Measurements from ENCODE around the gene PFDN1. TPM values are rescaled to one million over a fixed set of nuclear protein-coding genes. Genes with fewer than 3 reads are reported as not detected.

Gene PFDN1
- total RNA-seq, 3 donors from 2014 or later (not counting 1 experiment from before 2014, with no cell fraction given): 28.0 to 39.1 (median 37.6) TPM

- DNase-seq: no peak
Observed at GRCh38 chr5:140303966-140304365, 1.1 kb upstream of the PFDN1 start.

GRCh38 chr5:140301136-140301535 is 1.8 kb downstream of the PFDN1 start:
- H3K9me3 Mint-ChIP-seq: no peaks in the 10 kb centered on the region
- Histone ChIP-seq H3K9me3 (ENCODE audit: control insufficient read depth, insufficient read depth, low read length) (no peaks in the 10 kb centered on the region), H3K27ac (ENCODE audit: low read length) (no peak overlapping the region), H3K27me3 (ENCODE audit: control insufficient read depth, insufficient read depth, low read length) (no peaks in the 10 kb centered on the region), H3K4me3 (ENCODE audit: low read length) (no peak overlapping the region), H3K4me1 (ENCODE audit: control insufficient read depth, insufficient read depth, low read length) (peaks cover 11% of the 10 kb centered on the region), H3K36me3 (ENCODE audit: control insufficient read depth, insufficient read depth, low read length) (peaks cover 17% of the 10 kb centered on the region)
- no peak for TF ChIP-seq CTCF (IDR thresholded peaks at IDR 0.05)
- ATAC-seq (no peak), DNase-seq (no peak)
- intact Hi-C loops (cut with micrococcal nuclease): no loop called here
- peaks cover 2 to 5% of the 10 kb centered on the region in 2 donors for H3K27me3 Mint-ChIP-seq (ENCODE audit: low read depth in 2 of 2)
- peaks cover 14 to 25% of the 10 kb centered on the region in 2 donors for H3K4me1 Mint-ChIP-seq
- no peak overlapping the region for H3K27ac Mint-ChIP-seq
- no peaks in the 10 kb centered on the region for H3K36me3 Mint-ChIP-seq
- H3K4me3 Mint-ChIP-seq: peak overlapping the region; percentile 47
- WGBS (ENCODE audit: insufficient coverage): 100% methylated on average over 1 of the region's 1 CpG

More at GRCh38 chr5:140303966-140304365, 1.1 kb upstream of the PFDN1 start:
- ATAC-seq: no peak
- H3K9me3 Mint-ChIP-seq: no peaks in the 10 kb centered on the region
- H3K4me3 Mint-ChIP-seq: peak overlapping the region; percentile 50
- peaks cover 6 to 9% of the 10 kb centered on the region in 2 donors for H3K27me3 Mint-ChIP-seq (ENCODE audit: low read depth in 2 of 2)
- no peak overlapping the region for H3K27ac Mint-ChIP-seq
- peaks cover 4% of the 10 kb centered on the region for H3K36me3 ChIP-seq (ENCODE audit: control insufficient read depth, insufficient read depth, low read length)
- H3K4me1 Mint-ChIP-seq: peaks cover 14 to 21% of the 10 kb centered on the region in 2 donors
- H3K36me3 Mint-ChIP-seq: no peaks in the 10 kb centered on the region
- H3K4me1 ChIP-seq (ENCODE audit: control insufficient read depth, insufficient read depth, low read length): peaks cover 11% of the 10 kb centered on the region
- H3K27me3 ChIP-seq (ENCODE audit: control insufficient read depth, insufficient read depth, low read length): no peaks in the 10 kb centered on the region
- H3K4me3 ChIP-seq (ENCODE audit: low read length): no peak overlapping the region
- H3K27ac ChIP-seq (ENCODE audit: low read length): no peak overlapping the region
- no peaks in the 10 kb centered on the region for H3K9me3 ChIP-seq (ENCODE audit: control insufficient read depth, insufficient read depth, low read length)
- no peak for TF ChIP-seq CTCF (IDR thresholded peaks at IDR 0.05)
- WGBS (ENCODE audit: insufficient coverage): 89% methylated on average over 15 of the region's 15 CpGs
- intact Hi-C loops (cut with micrococcal nuclease): no loop called here

GRCh38 chr5:140299056-140299455 is 3.8 kb downstream of the PFDN1 start:
- Mint-ChIP-seq H3K36me3 (no peaks in the 10 kb centered on the region), H3K27ac (no peak overlapping the region), H3K4me1 (peaks cover 18 to 33% of the 10 kb centered on the region in 2 donors), H3K4me3 (no peak overlapping the region), H3K9me3 (no peaks in the 10 kb centered on the region), H3K27me3 (ENCODE audit: low read depth in 2 of 2) (no peaks in the 10 kb centered on the region)
- H3K36me3 ChIP-seq (ENCODE audit: control insufficient read depth, insufficient read depth, low read length): peaks cover 17% of the 10 kb centered on the region
- no peaks in the 10 kb centered on the region for H3K9me3 ChIP-seq (ENCODE audit: control insufficient read depth, insufficient read depth, low read length)
- no peak overlapping the region for H3K27ac ChIP-seq (ENCODE audit: low read length)
- H3K27me3 ChIP-seq (ENCODE audit: control insufficient read depth, insufficient read depth, low read length): no peaks in the 10 kb centered on the region
- H3K4me1 ChIP-seq (ENCODE audit: control insufficient read depth, insufficient read depth, low read length): peaks cover 11% of the 10 kb centered on the region
- no peak overlapping the region for H3K4me3 ChIP-seq (ENCODE audit: low read length)
- intact Hi-C loops (cut with micrococcal nuclease): no loop called here
- no peak for TF ChIP-seq CTCF (IDR thresholded peaks at IDR 0.05)
- 96% methylated on average over 5 of the region's 5 CpGs for WGBS (ENCODE audit: insufficient coverage)
- no peak for ATAC-seq
- no peak for DNase-seq

GRCh38 chr5:140298183-140298601 is 4.7 kb downstream of the PFDN1 start:
- peaks cover 15 to 33% of the 10 kb centered on the region in 2 donors for H3K4me1 Mint-ChIP-seq
- 58% methylated on average over 1 of the region's 1 CpG for WGBS (ENCODE audit: insufficient coverage)
- H3K4me3 Mint-ChIP-seq: no peak overlapping the region
- peaks cover 6% of the 10 kb centered on the region for H3K4me1 ChIP-seq (ENCODE audit: control insufficient read depth, insufficient read depth, low read length)
- no peak overlapping the region for H3K4me3 ChIP-seq (ENCODE audit: low read length)
- TF ChIP-seq CTCF (IDR thresholded peaks at IDR 0.05): no peak
- no peak overlapping the region for H3K27ac ChIP-seq (ENCODE audit: low read length)
- H3K9me3 Mint-ChIP-seq: no peaks in the 10 kb centered on the region
- no peaks in the 10 kb centered on the region for H3K27me3 ChIP-seq (ENCODE audit: control insufficient read depth, insufficient read depth, low read length)
- no peak overlapping the region for H3K27ac Mint-ChIP-seq
- no peaks in the 10 kb centered on the region for H3K27me3 Mint-ChIP-seq (ENCODE audit: low read depth in 2 of 2)
- ATAC-seq: no peak
- H3K9me3 ChIP-seq (ENCODE audit: control insufficient read depth, insufficient read depth, low read length): no peaks in the 10 kb centered on the region
- DNase-seq: no peak
- intact Hi-C loops (cut with micrococcal nuclease): no loop called here
- peaks cover 17% of the 10 kb centered on the region for H3K36me3 ChIP-seq (ENCODE audit: control insufficient read depth, insufficient read depth, low read length)
- H3K36me3 Mint-ChIP-seq: no peaks in the 10 kb centered on the region
